HEK293T (cell line): Measurements from ENCODE around the gene KANSL1L.

Source experiments
- CTBP1 ChIP-seq: fragments of 450-650 bp; IDR thresholded peaks from 2 replicates; pipeline ENCODE4 v1.6.1; 2016; ENCODE audit warnings: borderline replicate concordance
- ELF4 ChIP-seq: fragments of 450-650 bp; IDR thresholded peaks from 2 replicates; pipeline ENCODE4 v1.6.1; 2017; ENCODE audit warnings: antibody characterized with exemption
- LEF1 ChIP-seq: fragments of 450-650 bp; IDR thresholded peaks from 2 replicates; pipeline ENCODE4 v1.6.1; 2017; ENCODE audit warnings: mild to moderate bottlenecking, borderline replicate concordance
- SP1 ChIP-seq: fragments of 450-650 bp; IDR thresholded peaks from 2 replicates; pipeline ENCODE4 v1.6.1; 2017

DNA sequence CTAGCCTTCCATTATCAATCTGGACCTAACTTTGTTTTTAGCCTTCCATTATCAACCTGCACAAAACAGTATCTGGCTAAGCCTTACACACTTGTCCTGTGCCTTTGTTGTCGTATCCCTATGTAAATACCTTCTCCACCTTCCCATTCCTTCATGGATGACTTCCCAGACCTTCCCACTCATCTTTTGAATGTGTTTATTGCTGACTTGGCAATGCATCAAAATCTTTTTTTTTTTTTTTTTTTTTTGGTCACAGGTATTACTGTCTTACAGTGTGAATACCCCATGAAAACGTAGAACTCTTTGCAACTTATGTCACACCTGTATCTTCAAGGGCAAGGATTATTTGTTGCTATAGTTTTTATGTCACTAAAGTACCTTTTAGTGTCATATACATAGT, 143.0 kb downstream of the KANSL1L start:
- TF ChIP-seq SP1 (no peak), LEF1 (no peak), ELF4 (no peak), CTBP1 (no peak)
